22Rv1 (cell line): ENCODE measurements around the gene CSNK2A3.

Source experiments
- H3K27ac ChIP-seq: fragments of 450-650 bp; 2 replicates; pipeline ENCODE4 v1.5.1; 2017
- CTCF ChIP-seq: fragments of 450-650 bp; IDR thresholded peaks from 2 replicates; pipeline ENCODE4 v1.5.1; 2017; ENCODE audit warnings: mild to moderate bottlenecking
- ZFX ChIP-seq: fragments of 450-650 bp; IDR thresholded peaks from 2 replicates; pipeline ENCODE4 v1.6.1; 2017; ENCODE audit warnings: antibody characterized with exemption, borderline replicate concordance

Gene CSNK2A3

DNA sequence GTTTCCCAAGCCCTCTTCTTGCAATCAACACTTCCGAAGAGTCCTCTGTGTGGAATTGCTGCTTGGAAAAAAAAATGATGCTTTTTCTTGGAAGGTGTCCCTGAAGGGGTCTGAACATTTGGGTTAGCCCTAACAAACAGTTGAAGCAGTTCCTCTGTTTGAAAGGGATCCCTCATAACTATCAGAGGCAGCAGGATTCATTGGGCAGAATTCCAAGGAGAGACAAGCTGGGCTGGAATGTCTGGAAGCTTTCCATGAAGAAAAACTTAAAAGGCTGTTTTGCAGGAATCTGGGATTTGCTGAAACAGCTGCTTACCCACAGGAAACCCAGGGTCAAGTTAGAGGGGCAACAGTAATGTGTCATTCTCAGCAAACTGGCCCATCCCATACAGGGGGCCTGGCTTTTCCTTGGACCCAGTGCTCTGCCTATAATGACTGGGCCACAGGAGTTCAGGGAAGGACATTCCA, 3.1 kb downstream of the CSNK2A3 start:
- H3K27ac ChIP-seq, result no peak overlapping the region
- TF ChIP-seq CTCF (no peak), ZFX (no peak)

GRCh38 chr11:11349106-11349825, 3.8 kb downstream of the CSNK2A3 start:
- TF ChIP-seq ZFX (no peak), CTCF (no peak)
- H3K27ac ChIP-seq, result no peak overlapping the region

- H3K27ac ChIP-seq, result no peak overlapping the region
- TF ChIP-seq CTCF (no peak), ZFX (no peak)
These were observed 4.7 kb downstream of the CSNK2A3 start for GRCh38 chr11:11348303-11348702.

- no peak for TF ChIP-seq ZFX
- TF ChIP-seq CTCF, result no peak
- H3K27ac ChIP-seq, result no peak overlapping the region
These were observed 5.5 kb downstream of the CSNK2A3 start for GRCh38 chr11:11347592-11347991.

- H3K27ac ChIP-seq, result no peak overlapping the region
- TF ChIP-seq ZFX (no peak), CTCF (no peak)
These were observed 6.7 kb downstream of the CSNK2A3 start for GRCh38 chr11:11346303-11346702.

- no peak for TF ChIP-seq CTCF
- TF ChIP-seq ZFX, result no peak
- H3K27ac ChIP-seq, result no peak overlapping the region
These were observed 8.0 kb downstream of the CSNK2A3 start for GRCh38 chr11:11345099-11345498.

- no peak for TF ChIP-seq CTCF
- no peak for TF ChIP-seq ZFX
- no peak overlapping the region for H3K27ac ChIP-seq
These were observed 9.0 kb downstream of the CSNK2A3 start for GRCh38 chr11:11344045-11344444.
